ENCODE data around the gene CPA3.

CPA3 gene

GRCh38 chr3:148943506-148944205 lies 78.6 kb downstream of the CPA3 start:
- Histone ChIP-seq H3K4me1 (ENCODE audit: control insufficient read depth, insufficient read depth, low read length) (no peaks in the 10 kb centered on the region), H3K4me3 (ENCODE audit: low read depth, low read length) (no peak overlapping the region), H3K9ac (ENCODE audit: low read length) (no peak overlapping the region), H3K27ac (ENCODE audit: low read depth, low read length) (no peak overlapping the region), H3K27me3 (ENCODE audit: control insufficient read depth, insufficient read depth, low read length) (no peaks in the 10 kb centered on the region), H3K9me3 (ENCODE audit: control insufficient read depth, insufficient read depth, low read depth, low read length) (no peaks in the 10 kb centered on the region), H3K36me3 (ENCODE audit: control insufficient read depth, insufficient read depth, low read length) (no peaks in the 10 kb centered on the region)

DNA sequence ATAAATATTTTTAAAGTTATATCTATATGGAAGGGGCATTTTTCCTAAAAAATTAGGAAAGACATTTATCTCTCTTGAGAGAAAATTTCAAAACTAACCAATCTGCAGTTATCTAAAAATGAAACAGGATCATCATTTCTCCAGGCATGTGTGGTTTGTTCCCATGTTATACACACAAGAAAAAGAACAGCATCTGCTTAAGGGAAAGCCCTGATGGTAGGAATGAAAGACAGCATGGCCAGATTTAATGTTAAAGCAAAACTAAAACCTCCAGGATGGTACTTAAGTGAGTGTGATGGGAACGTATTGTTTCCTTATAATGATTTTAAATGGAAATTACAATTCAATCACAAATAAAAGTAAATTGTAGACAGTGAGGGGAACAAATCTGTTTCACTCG lies 80.0 kb downstream of the CPA3 start:
- H3K27me3 ChIP-seq (ENCODE audit: control insufficient read depth, insufficient read depth, low read length), result no peaks in the 10 kb centered on the region
- H3K4me1 ChIP-seq (ENCODE audit: control insufficient read depth, insufficient read depth, low read length), result no peaks in the 10 kb centered on the region
- H3K27ac ChIP-seq (ENCODE audit: low read depth, low read length), result no peak overlapping the region
- no peaks in the 10 kb centered on the region for H3K36me3 ChIP-seq (ENCODE audit: control insufficient read depth, insufficient read depth, low read length)
- H3K9ac ChIP-seq (ENCODE audit: low read length), result no peak overlapping the region
- H3K4me3 ChIP-seq (ENCODE audit: low read depth, low read length), result no peak overlapping the region
- H3K9me3 ChIP-seq (ENCODE audit: control insufficient read depth, insufficient read depth, low read depth, low read length), result no peaks in the 10 kb centered on the region
